Stomach (tissue), 4 donors: Measurements from ENCODE around the gene IPPK.

Experiments used
- POLR2A ChIP-seq, 4 donors: fragments of 450-650 bp; IDR thresholded peaks; one replicate each; pipeline ENCODE4 v1.6.1; 2016; ENCODE audit warnings: antibody characterized with exemption in 4 of 4, control low read depth in 2 of 4, mild to moderate bottlenecking in 1 of 4, moderate library complexity in 1 of 4
- POLR2AphosphoS5 ChIP-seq, 3 donors: sonication (generic); formaldehyde crosslinking; IDR thresholded peaks; one replicate each; pipeline ENCODE4 v1.6.1; 2016; ENCODE audit warnings: antibody characterized with exemption in 3 of 3
- TF ChIP-seq, protein P1 (sequence below), 7 experiments: fragments of 450-650 bp in 4 of 7; fragments of 200-600 bp in 3 of 7; sonication (generic) in 3 of 7; IDR thresholded peaks; one replicate each; pipeline ENCODE4 v1.5.1; 2016 to 2019; ENCODE audit warnings: antibody characterized with exemption in 7 of 7, control low read depth in 2 of 7, mild to moderate bottlenecking in 1 of 7

DNA sequence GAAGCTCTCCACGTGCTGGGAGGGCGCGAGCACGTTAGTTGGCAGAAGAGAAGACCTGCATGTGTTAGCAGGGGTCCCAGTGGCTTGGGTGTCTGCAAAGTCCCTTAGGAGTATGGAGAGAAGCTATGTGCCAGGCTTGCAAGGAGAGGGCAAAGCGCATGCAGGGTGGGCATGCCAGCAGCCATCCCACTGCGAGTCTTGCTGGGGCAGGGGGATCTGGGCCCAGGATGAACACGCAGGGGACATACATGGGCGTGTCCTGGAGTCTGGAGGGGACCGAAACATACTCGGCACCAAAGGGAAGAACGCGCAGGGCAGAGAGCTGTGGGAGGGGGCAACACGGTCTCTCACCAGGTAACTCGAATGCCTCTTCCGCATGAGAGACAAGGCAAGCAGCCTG is 43.6 kb upstream of the IPPK start:
- TF ChIP-seq, protein P1, sequence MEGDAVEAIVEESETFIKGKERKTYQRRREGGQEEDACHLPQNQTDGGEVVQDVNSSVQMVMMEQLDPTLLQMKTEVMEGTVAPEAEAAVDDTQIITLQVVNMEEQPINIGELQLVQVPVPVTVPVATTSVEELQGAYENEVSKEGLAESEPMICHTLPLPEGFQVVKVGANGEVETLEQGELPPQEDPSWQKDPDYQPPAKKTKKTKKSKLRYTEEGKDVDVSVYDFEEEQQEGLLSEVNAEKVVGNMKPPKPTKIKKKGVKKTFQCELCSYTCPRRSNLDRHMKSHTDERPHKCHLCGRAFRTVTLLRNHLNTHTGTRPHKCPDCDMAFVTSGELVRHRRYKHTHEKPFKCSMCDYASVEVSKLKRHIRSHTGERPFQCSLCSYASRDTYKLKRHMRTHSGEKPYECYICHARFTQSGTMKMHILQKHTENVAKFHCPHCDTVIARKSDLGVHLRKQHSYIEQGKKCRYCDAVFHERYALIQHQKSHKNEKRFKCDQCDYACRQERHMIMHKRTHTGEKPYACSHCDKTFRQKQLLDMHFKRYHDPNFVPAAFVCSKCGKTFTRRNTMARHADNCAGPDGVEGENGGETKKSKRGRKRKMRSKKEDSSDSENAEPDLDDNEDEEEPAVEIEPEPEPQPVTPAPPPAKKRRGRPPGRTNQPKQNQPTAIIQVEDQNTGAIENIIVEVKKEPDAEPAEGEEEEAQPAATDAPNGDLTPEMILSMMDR (IDR thresholded peaks at IDR 0.05) = no peak
- TF ChIP-seq POLR2AphosphoS5 (IDR thresholded peaks at IDR 0.05) = no peak
- TF ChIP-seq POLR2A (IDR thresholded peaks at IDR 0.05) = no peak
